GM23338 (cell line): ENCODE results near the gene GNAT1. TPM values are rescaled to one million over a fixed set of nuclear protein-coding genes. Genes with fewer than 3 reads are reported as not detected.

Experiments
- ATAC-seq: fragments of 200-7000 bp; cut with Tn5 transposase; 3 replicates; pipeline ENCODE4 v1.9.1; 2020
- DNase-seq: peaks from one replicate; pipeline ENCODE4 v3.0.0-alpha.2; 2015; ENCODE audit warnings: low spot score
- H2AFZ ChIP-seq: fragments of 200-600 bp; sonication (generic); 2 replicates; pipeline ENCODE4 v1.8.0; 2016; ENCODE audit warnings: antibody characterized with exemption, mild to moderate bottlenecking, moderate library complexity
- H3F3A ChIP-seq: fragments of 200-600 bp; sonication (generic); replicated peaks from 2 replicates; pipeline ENCODE4 v1.8.0; 2017; ENCODE audit warnings: antibody characterized with exemption, mixed run types, low read depth
- H3K27ac ChIP-seq: fragments of 200-600 bp; sonication (generic); 2 replicates; pipeline ENCODE4 v1.6.1; 2016; ENCODE audit warnings: low read depth
- H3K27me3 ChIP-seq: fragments of 200-600 bp; sonication (generic); 2 replicates; pipeline ENCODE4 v1.8.0; 2016; ENCODE audit warnings: mild to moderate bottlenecking, mixed run types, moderate library complexity; ENCODE audit not compliant: insufficient read depth
- H3K36me3 ChIP-seq: fragments of 200-600 bp; sonication (generic); 2 replicates; pipeline ENCODE4 v1.8.0; 2016; ENCODE audit warnings: mild to moderate bottlenecking; ENCODE audit not compliant: insufficient read depth
- H3K4me1 ChIP-seq: fragments of 200-600 bp; sonication (generic); 2 replicates; pipeline ENCODE4 v1.8.0; 2016; ENCODE audit warnings: mild to moderate bottlenecking, moderate library complexity; ENCODE audit not compliant: insufficient read depth
- H3K4me2 ChIP-seq: fragments of 200-600 bp; sonication (generic); 2 replicates; pipeline ENCODE4 v1.7.1; 2017; ENCODE audit warnings: mixed run types
- H3K4me3 ChIP-seq: fragments of 200-600 bp; sonication (generic); 2 replicates; pipeline ENCODE4 v1.6.1; 2016; ENCODE audit warnings: mixed run types
- H3K79me2 ChIP-seq: fragments of 200-600 bp; sonication (generic); replicated peaks from 2 replicates; pipeline ENCODE4 v1.8.0; 2017; ENCODE audit warnings: mild to moderate bottlenecking; ENCODE audit not compliant: insufficient read depth
- H3K9me2 ChIP-seq: fragments of 200-600 bp; sonication (generic); 2 replicates; pipeline ENCODE4 v1.8.0; 2017; ENCODE audit not compliant: insufficient read depth
- H4K20me1 ChIP-seq: fragments of 200-600 bp; sonication (generic); replicated peaks from 2 replicates; pipeline ENCODE4 v1.8.0; 2017; ENCODE audit warnings: mild to moderate bottlenecking; ENCODE audit not compliant: insufficient read depth
- H3K27ac Mint-ChIP-seq: 2 replicates; pipeline ENCODE4 v1.8.0; 2020; ENCODE audit warnings: inconsistent platforms, mild to moderate bottlenecking, moderate library complexity, mixed read lengths
- H3K27me3 Mint-ChIP-seq: 3 replicates; pipeline ENCODE4 v1.8.0; 2022; ENCODE audit warnings: low read depth, mild to moderate bottlenecking, moderate library complexity, mixed read lengths, inconsistent platforms; ENCODE audit not compliant: insufficient read depth, poor library complexity
- H3K36me3 Mint-ChIP-seq: 3 replicates; pipeline ENCODE4 v1.8.0; 2021; ENCODE audit warnings: low read depth, mild to moderate bottlenecking, inconsistent platforms, moderate library complexity, mixed read lengths
- H3K4me1 Mint-ChIP-seq: 3 replicates; pipeline ENCODE4 v1.8.0; 2020; ENCODE audit warnings: mild to moderate bottlenecking, inconsistent platforms, mixed read lengths
- H3K4me3 Mint-ChIP-seq: 3 replicates; pipeline ENCODE4 v1.8.0; 2021; ENCODE audit warnings: moderate library complexity, mild to moderate bottlenecking, inconsistent platforms, mixed read lengths
- H3K9me3 Mint-ChIP-seq: 3 replicates; pipeline ENCODE4 v1.8.0; 2020; ENCODE audit warnings: moderate library complexity, mild to moderate bottlenecking, inconsistent platforms, mixed read lengths
- EZH2 ChIP-seq: fragments of 200-600 bp; sonication (generic); IDR thresholded peaks from one replicate; pipeline ENCODE4 v1.8.0; 2017; ENCODE audit warnings: antibody characterized with exemption, mild to moderate bottlenecking, low read depth; ENCODE audit not compliant: unreplicated experiment
- EZH2phosphoT487 ChIP-seq: fragments of 200-600 bp; sonication (generic); IDR thresholded peaks from one replicate; pipeline ENCODE4 v1.8.1; 2018; ENCODE audit warnings: antibody characterized with exemption; ENCODE audit not compliant: unreplicated experiment
- JUNB ChIP-seq: IDR thresholded peaks from one replicate; pipeline ENCODE4 v1.6.1; 2016; ENCODE audit warnings: antibody characterized with exemption; ENCODE audit not compliant: unreplicated experiment
- STAT1 ChIP-seq: IDR thresholded peaks from one replicate; pipeline ENCODE4 v1.6.1; 2016; ENCODE audit warnings: antibody characterized with exemption; ENCODE audit not compliant: unreplicated experiment
- ZNF114 ChIP-seq: fragments of 250-450 bp; sonication (Bioruptor Pico); IDR thresholded peaks from 2 replicates; pipeline ENCODE4 v1.5.0; 2020; ENCODE audit warnings: mild to moderate bottlenecking, moderate library complexity
- ZNF331 ChIP-seq: fragments of 250-450 bp; sonication (Bioruptor Pico); IDR thresholded peaks from 2 replicates; pipeline ENCODE4 v1.5.0; 2020; ENCODE audit warnings: low read depth, mild to moderate bottlenecking, moderate library complexity
- polyA plus RNA-seq: library from polyadenylated mRNA; unstranded; fragments of >200 nt; fragmentation: Nextera tagmentation; extraction: Ambion mirVana; gene quantifications from 2 replicates; pipeline ENCODE4 v1.2.1, GENCODE V29; 2016
- total RNA-seq: library from RNA; depleted of rRNA; stranded (reverse); fragments of >200 nt; shearing (Covaris generic); gene quantifications from 2 replicates; pipeline ENCODE4 v1.2.3, GENCODE V29; 2014
- TF ChIP-seq, protein P1 (sequence below): fragments of 250-450 bp; sonication (Bioruptor Pico); IDR thresholded peaks from 2 replicates; pipeline ENCODE4 v1.5.0; 2020; ENCODE audit warnings: mild to moderate bottlenecking, moderate library complexity
- TF ChIP-seq, protein P2 (sequence below): IDR thresholded peaks from 2 replicates; pipeline ENCODE4 v1.6.1; 2016; ENCODE audit warnings: antibody characterized with exemption
- TF ChIP-seq, protein P3 (sequence below): IDR thresholded peaks from one replicate; pipeline ENCODE4 v1.6.1; 2018; ENCODE audit warnings: antibody characterized with exemption; ENCODE audit not compliant: unreplicated experiment
- TF ChIP-seq, protein P4 (sequence below), 2 experiments: fragments of 200-600 bp in 1 of 2; sonication (generic) in 1 of 2; conservative IDR thresholded peaks; 2 replicates each; pipeline versions ENCODE4 v1.5.1 to v1.6.1; 2016 to 2017; ENCODE audit warnings: antibody characterized with exemption in 2 of 2, low read depth in 2 of 2, mild to moderate bottlenecking in 2 of 2, moderate library complexity in 1 of 2

Gene GNAT1
- total and polyA plus RNA-seq, 2 experiments from 2014 or later = not detected

DNA sequence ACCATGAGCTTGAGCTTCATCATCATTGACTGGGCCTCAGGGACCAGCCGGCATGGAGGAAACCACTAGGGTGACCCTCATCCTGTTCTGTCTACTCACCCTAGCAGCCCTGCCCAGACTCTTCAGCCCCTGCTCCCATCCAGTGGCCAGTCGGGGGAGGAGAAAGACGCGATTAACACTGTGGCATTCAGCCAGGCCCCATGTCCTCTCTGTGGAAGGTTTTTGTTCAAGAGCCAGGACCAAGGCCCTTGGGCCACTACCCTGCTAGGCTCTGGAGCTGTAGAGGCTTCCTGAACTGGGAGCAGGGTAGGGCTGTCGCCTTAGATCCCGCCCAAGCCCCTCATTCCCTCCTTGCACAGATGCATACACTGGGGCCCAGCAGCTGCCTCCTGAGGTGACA, 28.7 kb downstream of the GNAT1 start (continued):
- TF ChIP-seq, protein P1, sequence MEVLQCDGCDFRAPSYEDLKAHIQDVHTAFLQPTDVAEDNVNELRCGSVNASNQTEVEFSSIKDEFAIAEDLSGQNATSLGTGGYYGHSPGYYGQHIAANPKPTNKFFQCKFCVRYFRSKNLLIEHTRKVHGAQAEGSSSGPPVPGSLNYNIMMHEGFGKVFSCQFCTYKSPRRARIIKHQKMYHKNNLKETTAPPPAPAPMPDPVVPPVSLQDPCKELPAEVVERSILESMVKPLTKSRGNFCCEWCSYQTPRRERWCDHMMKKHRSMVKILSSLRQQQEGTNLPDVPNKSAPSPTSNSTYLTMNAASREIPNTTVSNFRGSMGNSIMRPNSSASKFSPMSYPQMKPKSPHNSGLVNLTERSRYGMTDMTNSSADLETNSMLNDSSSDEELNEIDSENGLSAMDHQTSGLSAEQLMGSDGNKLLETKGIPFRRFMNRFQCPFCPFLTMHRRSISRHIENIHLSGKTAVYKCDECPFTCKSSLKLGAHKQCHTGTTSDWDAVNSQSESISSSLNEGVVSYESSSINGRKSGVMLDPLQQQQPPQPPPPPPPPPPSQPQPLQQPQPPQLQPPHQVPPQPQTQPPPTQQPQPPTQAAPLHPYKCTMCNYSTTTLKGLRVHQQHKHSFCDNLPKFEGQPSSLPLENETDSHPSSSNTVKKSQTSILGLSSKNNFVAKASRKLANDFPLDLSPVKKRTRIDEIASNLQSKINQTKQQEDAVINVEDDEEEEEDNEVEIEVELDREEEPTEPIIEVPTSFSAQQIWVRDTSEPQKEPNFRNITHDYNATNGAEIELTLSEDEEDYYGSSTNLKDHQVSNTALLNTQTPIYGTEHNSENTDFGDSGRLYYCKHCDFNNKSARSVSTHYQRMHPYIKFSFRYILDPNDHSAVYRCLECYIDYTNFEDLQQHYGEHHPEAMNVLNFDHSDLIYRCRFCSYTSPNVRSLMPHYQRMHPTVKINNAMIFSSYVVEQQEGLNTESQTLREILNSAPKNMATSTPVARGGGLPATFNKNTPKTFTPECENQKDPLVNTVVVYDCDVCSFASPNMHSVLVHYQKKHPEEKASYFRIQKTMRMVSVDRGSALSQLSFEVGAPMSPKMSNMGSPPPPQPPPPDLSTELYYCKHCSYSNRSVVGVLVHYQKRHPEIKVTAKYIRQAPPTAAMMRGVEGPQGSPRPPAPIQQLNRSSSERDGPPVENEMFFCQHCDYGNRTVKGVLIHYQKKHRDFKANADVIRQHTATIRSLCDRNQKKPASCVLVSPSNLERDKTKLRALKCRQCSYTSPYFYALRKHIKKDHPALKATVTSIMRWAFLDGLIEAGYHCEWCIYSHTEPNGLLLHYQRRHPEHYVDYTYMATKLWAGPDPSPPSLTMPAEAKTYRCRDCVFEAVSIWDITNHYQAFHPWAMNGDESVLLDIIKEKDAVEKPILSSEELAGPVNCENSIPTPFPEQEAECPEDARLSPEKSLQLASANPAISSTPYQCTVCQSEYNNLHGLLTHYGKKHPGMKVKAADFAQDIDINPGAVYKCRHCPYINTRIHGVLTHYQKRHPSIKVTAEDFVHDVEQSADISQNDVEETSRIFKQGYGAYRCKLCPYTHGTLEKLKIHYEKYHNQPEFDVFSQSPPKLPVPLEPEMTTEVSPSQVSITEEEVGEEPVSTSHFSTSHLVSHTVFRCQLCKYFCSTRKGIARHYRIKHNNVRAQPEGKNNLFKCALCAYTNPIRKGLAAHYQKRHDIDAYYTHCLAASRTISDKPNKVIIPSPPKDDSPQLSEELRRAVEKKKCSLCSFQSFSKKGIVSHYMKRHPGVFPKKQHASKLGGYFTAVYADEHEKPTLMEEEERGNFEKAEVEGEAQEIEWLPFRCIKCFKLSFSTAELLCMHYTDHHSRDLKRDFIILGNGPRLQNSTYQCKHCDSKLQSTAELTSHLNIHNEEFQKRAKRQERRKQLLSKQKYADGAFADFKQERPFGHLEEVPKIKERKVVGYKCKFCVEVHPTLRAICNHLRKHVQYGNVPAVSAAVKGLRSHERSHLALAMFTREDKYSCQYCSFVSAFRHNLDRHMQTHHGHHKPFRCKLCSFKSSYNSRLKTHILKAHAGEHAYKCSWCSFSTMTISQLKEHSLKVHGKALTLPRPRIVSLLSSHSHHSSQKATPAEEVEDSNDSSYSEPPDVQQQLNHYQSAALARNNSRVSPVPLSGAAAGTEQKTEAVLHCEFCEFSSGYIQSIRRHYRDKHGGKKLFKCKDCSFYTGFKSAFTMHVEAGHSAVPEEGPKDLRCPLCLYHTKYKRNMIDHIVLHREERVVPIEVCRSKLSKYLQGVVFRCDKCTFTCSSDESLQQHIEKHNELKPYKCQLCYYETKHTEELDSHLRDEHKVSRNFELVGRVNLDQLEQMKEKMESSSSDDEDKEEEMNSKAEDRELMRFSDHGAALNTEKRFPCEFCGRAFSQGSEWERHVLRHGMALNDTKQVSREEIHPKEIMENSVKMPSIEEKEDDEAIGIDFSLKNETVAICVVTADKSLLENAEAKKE (CRISPR knock-in tag) = no peak
- TF ChIP-seq, protein P2, sequence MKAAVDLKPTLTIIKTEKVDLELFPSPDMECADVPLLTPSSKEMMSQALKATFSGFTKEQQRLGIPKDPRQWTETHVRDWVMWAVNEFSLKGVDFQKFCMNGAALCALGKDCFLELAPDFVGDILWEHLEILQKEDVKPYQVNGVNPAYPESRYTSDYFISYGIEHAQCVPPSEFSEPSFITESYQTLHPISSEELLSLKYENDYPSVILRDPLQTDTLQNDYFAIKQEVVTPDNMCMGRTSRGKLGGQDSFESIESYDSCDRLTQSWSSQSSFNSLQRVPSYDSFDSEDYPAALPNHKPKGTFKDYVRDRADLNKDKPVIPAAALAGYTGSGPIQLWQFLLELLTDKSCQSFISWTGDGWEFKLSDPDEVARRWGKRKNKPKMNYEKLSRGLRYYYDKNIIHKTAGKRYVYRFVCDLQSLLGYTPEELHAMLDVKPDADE = no peak
- TF ChIP-seq EZH2 (no peak), EZH2phosphoT487 (no peak)

DNA sequence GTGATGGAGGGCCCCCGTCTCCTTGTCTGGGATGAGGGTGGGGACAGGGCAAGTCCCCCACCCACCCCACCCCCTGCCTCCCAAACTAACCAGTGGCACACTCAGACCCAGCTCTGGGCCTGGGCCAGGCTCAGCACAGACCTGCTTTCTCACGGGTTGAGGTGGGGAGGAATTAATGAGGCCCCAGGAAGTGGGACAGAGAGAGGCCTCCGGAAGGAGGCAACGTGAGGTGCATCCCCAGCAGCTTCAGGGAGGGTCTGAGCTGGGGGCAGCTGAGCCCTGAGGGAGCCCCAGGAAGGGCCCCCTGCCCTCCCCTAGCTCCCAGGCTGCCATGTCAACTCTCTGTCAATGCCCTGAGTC, 29.6 kb downstream of the GNAT1 start:
- Histone ChIP-seq H3F3A (0 out of 2 replicates have a peak, but pooled peaks cover 10% of the 10 kb centered on the region), H3K79me2 (no peaks in the 10 kb centered on the region), H4K20me1 (no peaks in the 10 kb centered on the region), H3K36me3 (no peaks in the 10 kb centered on the region), H2AFZ (no peak overlapping the region), H3K4me1 (no peaks in the 10 kb centered on the region), H3K4me2 (no peak overlapping the region), H3K9me2 (no peaks in the 10 kb centered on the region), H3K27ac (no peak overlapping the region), H3K27me3 (no peaks in the 10 kb centered on the region), H3K4me3 (no peak overlapping the region)
- Mint-ChIP-seq H3K4me1 (no peaks in the 10 kb centered on the region; the same call in 1 of the 3 replicates), H3K9me3 (no peaks in the 10 kb centered on the region), H3K27me3 (peaks cover 16% of the 10 kb centered on the region), H3K27ac (no peak overlapping the region), H3K36me3 (no peaks in the 10 kb centered on the region; the same call in 2 of the 3 replicates), H3K4me3 (no peak overlapping the region)
- DNase-seq = no peak
- ATAC-seq = no peak
- TF ChIP-seq, protein P2 = no peak
- TF ChIP-seq, protein P3, sequence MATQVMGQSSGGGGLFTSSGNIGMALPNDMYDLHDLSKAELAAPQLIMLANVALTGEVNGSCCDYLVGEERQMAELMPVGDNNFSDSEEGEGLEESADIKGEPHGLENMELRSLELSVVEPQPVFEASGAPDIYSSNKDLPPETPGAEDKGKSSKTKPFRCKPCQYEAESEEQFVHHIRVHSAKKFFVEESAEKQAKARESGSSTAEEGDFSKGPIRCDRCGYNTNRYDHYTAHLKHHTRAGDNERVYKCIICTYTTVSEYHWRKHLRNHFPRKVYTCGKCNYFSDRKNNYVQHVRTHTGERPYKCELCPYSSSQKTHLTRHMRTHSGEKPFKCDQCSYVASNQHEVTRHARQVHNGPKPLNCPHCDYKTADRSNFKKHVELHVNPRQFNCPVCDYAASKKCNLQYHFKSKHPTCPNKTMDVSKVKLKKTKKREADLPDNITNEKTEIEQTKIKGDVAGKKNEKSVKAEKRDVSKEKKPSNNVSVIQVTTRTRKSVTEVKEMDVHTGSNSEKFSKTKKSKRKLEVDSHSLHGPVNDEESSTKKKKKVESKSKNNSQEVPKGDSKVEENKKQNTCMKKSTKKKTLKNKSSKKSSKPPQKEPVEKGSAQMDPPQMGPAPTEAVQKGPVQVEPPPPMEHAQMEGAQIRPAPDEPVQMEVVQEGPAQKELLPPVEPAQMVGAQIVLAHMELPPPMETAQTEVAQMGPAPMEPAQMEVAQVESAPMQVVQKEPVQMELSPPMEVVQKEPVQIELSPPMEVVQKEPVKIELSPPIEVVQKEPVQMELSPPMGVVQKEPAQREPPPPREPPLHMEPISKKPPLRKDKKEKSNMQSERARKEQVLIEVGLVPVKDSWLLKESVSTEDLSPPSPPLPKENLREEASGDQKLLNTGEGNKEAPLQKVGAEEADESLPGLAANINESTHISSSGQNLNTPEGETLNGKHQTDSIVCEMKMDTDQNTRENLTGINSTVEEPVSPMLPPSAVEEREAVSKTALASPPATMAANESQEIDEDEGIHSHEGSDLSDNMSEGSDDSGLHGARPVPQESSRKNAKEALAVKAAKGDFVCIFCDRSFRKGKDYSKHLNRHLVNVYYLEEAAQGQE = no peak
- no peak for TF ChIP-seq JUNB
- no peak for TF ChIP-seq ZNF114 (CRISPR knock-in tag)
- TF ChIP-seq STAT1 = no peak
- TF ChIP-seq, protein P4, sequence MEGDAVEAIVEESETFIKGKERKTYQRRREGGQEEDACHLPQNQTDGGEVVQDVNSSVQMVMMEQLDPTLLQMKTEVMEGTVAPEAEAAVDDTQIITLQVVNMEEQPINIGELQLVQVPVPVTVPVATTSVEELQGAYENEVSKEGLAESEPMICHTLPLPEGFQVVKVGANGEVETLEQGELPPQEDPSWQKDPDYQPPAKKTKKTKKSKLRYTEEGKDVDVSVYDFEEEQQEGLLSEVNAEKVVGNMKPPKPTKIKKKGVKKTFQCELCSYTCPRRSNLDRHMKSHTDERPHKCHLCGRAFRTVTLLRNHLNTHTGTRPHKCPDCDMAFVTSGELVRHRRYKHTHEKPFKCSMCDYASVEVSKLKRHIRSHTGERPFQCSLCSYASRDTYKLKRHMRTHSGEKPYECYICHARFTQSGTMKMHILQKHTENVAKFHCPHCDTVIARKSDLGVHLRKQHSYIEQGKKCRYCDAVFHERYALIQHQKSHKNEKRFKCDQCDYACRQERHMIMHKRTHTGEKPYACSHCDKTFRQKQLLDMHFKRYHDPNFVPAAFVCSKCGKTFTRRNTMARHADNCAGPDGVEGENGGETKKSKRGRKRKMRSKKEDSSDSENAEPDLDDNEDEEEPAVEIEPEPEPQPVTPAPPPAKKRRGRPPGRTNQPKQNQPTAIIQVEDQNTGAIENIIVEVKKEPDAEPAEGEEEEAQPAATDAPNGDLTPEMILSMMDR (conservative IDR thresholded peaks at IDR 0.05; ENCODE audit: low read depth in 2 of 2) = no peak
- no peak for TF ChIP-seq ZNF331 (CRISPR knock-in tag)
